Uterus (tissue), 2 donors: ENCODE results near the gene SRA1.

ENCODE experiments used
- POLR2A ChIP-seq, 2 donors: fragments of 450-650 bp; IDR thresholded peaks; one replicate each; pipeline ENCODE4 v1.6.1; 2016; ENCODE audit warnings: antibody characterized with exemption in 2 of 2, mild to moderate bottlenecking in 1 of 2, moderate library complexity in 1 of 2
- TF ChIP-seq, protein P1 (sequence below), 4 experiments: fragments of 200-600 bp in 2 of 4; fragments of 450-650 bp in 2 of 4; sonication (generic) in 2 of 4; IDR thresholded peaks; one replicate each; pipeline ENCODE4 v1.5.1; 2016 to 2019; ENCODE audit warnings: antibody characterized with exemption in 4 of 4, mild to moderate bottlenecking in 2 of 4, moderate library complexity in 1 of 4

- TF ChIP-seq, protein P1, sequence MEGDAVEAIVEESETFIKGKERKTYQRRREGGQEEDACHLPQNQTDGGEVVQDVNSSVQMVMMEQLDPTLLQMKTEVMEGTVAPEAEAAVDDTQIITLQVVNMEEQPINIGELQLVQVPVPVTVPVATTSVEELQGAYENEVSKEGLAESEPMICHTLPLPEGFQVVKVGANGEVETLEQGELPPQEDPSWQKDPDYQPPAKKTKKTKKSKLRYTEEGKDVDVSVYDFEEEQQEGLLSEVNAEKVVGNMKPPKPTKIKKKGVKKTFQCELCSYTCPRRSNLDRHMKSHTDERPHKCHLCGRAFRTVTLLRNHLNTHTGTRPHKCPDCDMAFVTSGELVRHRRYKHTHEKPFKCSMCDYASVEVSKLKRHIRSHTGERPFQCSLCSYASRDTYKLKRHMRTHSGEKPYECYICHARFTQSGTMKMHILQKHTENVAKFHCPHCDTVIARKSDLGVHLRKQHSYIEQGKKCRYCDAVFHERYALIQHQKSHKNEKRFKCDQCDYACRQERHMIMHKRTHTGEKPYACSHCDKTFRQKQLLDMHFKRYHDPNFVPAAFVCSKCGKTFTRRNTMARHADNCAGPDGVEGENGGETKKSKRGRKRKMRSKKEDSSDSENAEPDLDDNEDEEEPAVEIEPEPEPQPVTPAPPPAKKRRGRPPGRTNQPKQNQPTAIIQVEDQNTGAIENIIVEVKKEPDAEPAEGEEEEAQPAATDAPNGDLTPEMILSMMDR (IDR thresholded peaks at IDR 0.05): no peak
- no peak for TF ChIP-seq POLR2A (IDR thresholded peaks at IDR 0.05)
Observed at GRCh38 chr5:140563596-140563995, 6.3 kb upstream of the SRA1 start.
